ENCODE results near the gene TBX2. TPM values are rescaled to one million over a fixed set of nuclear protein-coding genes. Genes with fewer than 3 reads are reported as not detected.

The TBX2 gene
- total RNA-seq, 4 donors from 2014 or later = 2.2 to 3.1 (median 2.8) TPM

GRCh38 chr17:61362396-61362795, 37.2 kb upstream of the TBX2 start:
- 61% methylated on average over 5 of the region's 5 CpGs for WGBS
- no peak overlapping the region for H3K27ac ChIP-seq
- no peaks in the 10 kb centered on the region for H3K9me3 ChIP-seq
- H3K4me1 ChIP-seq = no peaks in the 10 kb centered on the region
- H3K27me3 ChIP-seq = no peaks in the 10 kb centered on the region
- no peak for DNase-seq (ENCODE audit: low spot score in 2 of 2)
- H3K4me3 ChIP-seq = no peak overlapping the region
- TF ChIP-seq POLR2A (IDR thresholded peaks at IDR 0.05) (no peak), EP300 (IDR thresholded peaks at IDR 0.05) (no peak), POLR2AphosphoS5 (IDR thresholded peaks at IDR 0.05) (no peak), CTCF (IDR thresholded peaks at IDR 0.05) (no peak)
- no peaks in the 10 kb centered on the region for H3K36me3 ChIP-seq

GRCh38 chr17:61362852-61363600, 36.6 kb upstream of the TBX2 start:
- Histone ChIP-seq H3K36me3 (no peaks in the 10 kb centered on the region), H3K4me1 (no peaks in the 10 kb centered on the region), H3K27me3 (no peaks in the 10 kb centered on the region), H3K4me3 (no peak overlapping the region), H3K9me3 (no peaks in the 10 kb centered on the region), H3K27ac (no peak overlapping the region)
- no peak for DNase-seq (ENCODE audit: low spot score in 2 of 2)
- 72% methylated on average over 9 of the region's 9 CpGs for WGBS
- TF ChIP-seq CTCF (IDR thresholded peaks at IDR 0.05) (no peak), EP300 (IDR thresholded peaks at IDR 0.05) (no peak)

GRCh38 chr17:61363601-61364462, 35.8 kb upstream of the TBX2 start:
- no peak overlapping the region for H3K4me3 ChIP-seq
- 91% methylated on average over 13 of the region's 13 CpGs for WGBS
- DNase-seq (ENCODE audit: low spot score in 2 of 2) = no peak
- H3K9me3 ChIP-seq = no peaks in the 10 kb centered on the region
- H3K4me1 ChIP-seq = no peaks in the 10 kb centered on the region
- H3K27me3 ChIP-seq = no peaks in the 10 kb centered on the region
- TF ChIP-seq EP300 (IDR thresholded peaks at IDR 0.05) (no peak), POLR2AphosphoS5 (IDR thresholded peaks at IDR 0.05) (no peak), POLR2A (IDR thresholded peaks at IDR 0.05) (no peak), CTCF (IDR thresholded peaks at IDR 0.05) (no peak)
- H3K27ac ChIP-seq = no peak overlapping the region
- H3K36me3 ChIP-seq = peaks cover 8% of the 10 kb centered on the region

GRCh38 chr17:61364463-61364846, 35.2 kb upstream of the TBX2 start:
- whole genome bisulfite sequencing = 96% methylated on average over 3 of the region's 3 CpGs
- H3K4me1 ChIP-seq = no peaks in the 10 kb centered on the region

More at GRCh38 chr17:61364463-61364846, 35.2 kb upstream of the TBX2 start:
- Histone ChIP-seq H3K27me3 (no peaks in the 10 kb centered on the region), H3K4me3 (no peak overlapping the region), H3K36me3 (peaks cover 9% of the 10 kb centered on the region), H3K27ac (no peak overlapping the region), H3K9me3 (no peaks in the 10 kb centered on the region)
- DNase-seq (ENCODE audit: low spot score in 2 of 2) = no peak
- TF ChIP-seq EP300 (IDR thresholded peaks at IDR 0.05) (no peak), CTCF (IDR thresholded peaks at IDR 0.05) (no peak), POLR2A (IDR thresholded peaks at IDR 0.05) (no peak), POLR2AphosphoS5 (IDR thresholded peaks at IDR 0.05) (no peak)

All from suprapubic skin (tissue), 4 donors.